ENCODE results near the gene PRX. TPM values are rescaled to one million over a fixed set of nuclear protein-coding genes. Genes with fewer than 3 reads are reported as not detected.

Gene PRX
- total RNA-seq, 1 experiment from 2014 or later, result 4.8 TPM

- intact Hi-C loops (cut with micrococcal nuclease), result loop anchor here (5.0 kb wide), 1 partner anchor 182 kb away; the partner anchor contains the start of gene LTBP4
- DNase-seq (ENCODE audit: low read depth, low spot score), result no peak
- Histone ChIP-seq H3K4me3 (replicated peaks in 1 of 2; ENCODE audit: low read depth in 1 of 2, low read length in 2 of 2) (peak overlapping the region; percentile 53 to 60), H2AFZ (ENCODE audit: low read depth, low read length, poor library complexity, severe bottlenecking) (no peak overlapping the region), H3K9ac (ENCODE audit: low read length) (peak overlapping the region; percentile 90), H3K9me2 (ENCODE audit: insufficient read depth) (no peaks in the 10 kb centered on the region), H3K79me2 (ENCODE audit: insufficient read depth, low read length) (peaks cover 35% of the 10 kb centered on the region), H3K27ac (ENCODE audit: low read depth, low read length) (peak overlapping the region; percentile 99), H3K36me3 (ENCODE audit: control insufficient read depth in 1 of 2, insufficient read depth in 2 of 2, low read length in 2 of 2) (peaks cover 5 to 13% of the 10 kb centered on the region in 2 experiments; a peak in 2 of 4 replicates), H4K20me1 (ENCODE audit: insufficient read depth) (no peaks in the 10 kb centered on the region), H3K27me3 (ENCODE audit: insufficient read depth, low read length) (no peaks in the 10 kb centered on the region), H3K4me1 (ENCODE audit: control insufficient read depth in 1 of 2, insufficient read depth in 2 of 2, low read length in 2 of 2) (peaks cover 43 to 85% of the 10 kb centered on the region in 2 experiments), H3K9me3 (ENCODE audit: control insufficient read depth in 1 of 2, insufficient read depth in 1 of 2, low read depth in 1 of 2, low read length in 2 of 2) (no peaks in the 10 kb centered on the region), H3K4me2 (ENCODE audit: low read length) (peak overlapping the region; percentile 96)
- CTCF ChIA-PET, result interaction anchor here (0.7 to 2.1 kb wide), 19 partner anchors 8 to 226 kb away, joined by 3 to 21 read pairs (median 5); partner anchors contain the start of gene BLVRB
- no peak for ATAC-seq
- RAD21 ChIA-PET (ENCODE audit: low non-redundant PET in 1 of 2, low total read pairs in 2 of 2, uncharacterized antibody in 2 of 2, unreplicated experiment in 2 of 2), result interaction anchor here (0.6 to 1.4 kb wide), 5 partner anchors 10 to 110 kb away, joined by 3 to 5 read pairs (median 3); no protein-coding TSS in a partner anchor
- no TSS peak for BruUV-seq (replicated peaks)
- POLR2A ChIA-PET, result interaction anchor here (0.7 to 2.4 kb wide), 10 partner anchors 10 to 996 kb away, joined by 3 to 14 read pairs (median 4); partner anchors contain the start of genes BLVRB, LTBP4 and SERTAD3
- TF ChIP-seq JUND (IDR thresholded peaks at IDR 0.05) (no peak), ZNF274 (IDR thresholded peaks at IDR 0.05; ENCODE audit: low read depth, low read length) (no peak), TCF7L2 (IDR thresholded peaks at IDR 0.05; ENCODE audit: borderline replicate concordance, extremely low read depth, insufficient read depth, insufficient read length) (no peak), YY1 (IDR thresholded peaks at IDR 0.05; ENCODE audit: extremely low read depth, insufficient replicate concordance, low read depth, low read length) (no peak), REST (IDR thresholded peaks at IDR 0.05; ENCODE audit: low read depth) (no peak), EZH2phosphoT487 (IDR thresholded peaks at IDR 0.05; ENCODE audit: borderline replicate concordance) (no peak), ELF1 (IDR thresholded peaks at IDR 0.05; ENCODE audit: borderline replicate concordance, low read depth) (no peak), POLR2AphosphoS5 (IDR thresholded peaks at IDR 0.05; ENCODE audit: low read depth, low read length) (no peak), ZBTB33 (IDR thresholded peaks at IDR 0.05; ENCODE audit: extremely low read depth, insufficient replicate concordance, low read length) (no peak), EZH2 (IDR thresholded peaks at IDR 0.05) (no peak)
Observed at GRCh38 chr19:40420451-40420765, 7.2 kb upstream of the PRX start.
